HG03520 (cell line): ENCODE results near the gene SLC6A2.

Source experiments
- ATAC-seq: cut with Tn5 transposase; IDR thresholded peaks from one replicate; pipeline ENCODE4 v1.9.1; 2021; ENCODE audit warnings: mild to moderate bottlenecking, moderate library complexity; ENCODE audit not compliant: unreplicated experiment

SLC6A2 gene

GRCh38 chr16:55647343-55647742 lies 8.4 kb upstream of the SLC6A2 start:
- no peak for ATAC-seq

- no peak for ATAC-seq
Observed at GRCh38 chr16:55647798-55648197, 8.0 kb upstream of the SLC6A2 start.

- no peak for ATAC-seq
Observed at GRCh38 chr16:55651841-55652824, 3.7 kb upstream of the SLC6A2 start.

- no peak for ATAC-seq
Observed at GRCh38 chr16:55653106-55653505, 2.7 kb upstream of the SLC6A2 start.

- no peak for ATAC-seq
Observed at GRCh38 chr16:55655381-55655896, 349 bp upstream of the SLC6A2 start.

GRCh38 chr16:55656691-55657092 lies 904 bp downstream of the SLC6A2 start:
- no peak for ATAC-seq

GRCh38 chr16:55657616-55658015 lies 1.8 kb downstream of the SLC6A2 start:
- no peak for ATAC-seq

GRCh38 chr16:55658898-55659420 lies 3.2 kb downstream of the SLC6A2 start:
- no peak for ATAC-seq

GRCh38 chr16:55660026-55660425 lies 4.2 kb downstream of the SLC6A2 start:
- no peak for ATAC-seq

- ATAC-seq: no peak
Observed at GRCh38 chr16:55660828-55661227, 5.0 kb downstream of the SLC6A2 start.

- no peak for ATAC-seq
Observed at GRCh38 chr16:55661941-55662643, 6.3 kb downstream of the SLC6A2 start.

GRCh38 chr16:55662644-55663031 lies 6.8 kb downstream of the SLC6A2 start:
- ATAC-seq: no peak

GRCh38 chr16:55663225-55663624 lies 7.4 kb downstream of the SLC6A2 start:
- ATAC-seq: no peak

GRCh38 chr16:55663765-55664677 lies 8.2 kb downstream of the SLC6A2 start:
- ATAC-seq: no peak

- no peak for ATAC-seq
Observed at GRCh38 chr16:55664786-55665407, 9.1 kb downstream of the SLC6A2 start.

- no peak for ATAC-seq
Observed at GRCh38 chr16:55665511-55665910, 9.7 kb downstream of the SLC6A2 start.

GRCh38 chr16:55666012-55666411 lies 10.2 kb downstream of the SLC6A2 start:
- ATAC-seq: no peak

GRCh38 chr16:55667753-55668152 lies 12.0 kb downstream of the SLC6A2 start:
- no peak for ATAC-seq

- no peak for ATAC-seq
Observed at GRCh38 chr16:55668340-55669281, 12.8 kb downstream of the SLC6A2 start.
